Hepatocyte (in vitro differentiated cells): ENCODE results near the gene OR51I2.

Source experiments
- CTCF ChIP-seq: fragments of 200-600 bp; sonication (generic); IDR thresholded peaks from 2 replicates; pipeline ENCODE4 v1.5.1; 2016; ENCODE audit warnings: antibody characterized with exemption, mild to moderate bottlenecking; ENCODE audit not compliant: poor library complexity
- EZH2 ChIP-seq: fragments of 200-600 bp; sonication (generic); IDR thresholded peaks from 2 replicates; pipeline ENCODE4 v1.6.1; 2016; ENCODE audit warnings: antibody characterized with exemption, mild to moderate bottlenecking, borderline replicate concordance
- EZH2phosphoT487 ChIP-seq: fragments of 200-600 bp; sonication (generic); IDR thresholded peaks from one replicate; pipeline ENCODE4 v1.6.1; 2018; ENCODE audit warnings: antibody characterized with exemption, mild to moderate bottlenecking, low read depth, moderate library complexity; ENCODE audit not compliant: unreplicated experiment, severe bottlenecking

GRCh38 chr11:5460983-5461621, 12.0 kb downstream of the OR51I2 start:
- TF ChIP-seq EZH2 (no peak), CTCF (no peak), EZH2phosphoT487 (no peak)
